ENCODE results near the gene RABL2B.
A peak's percentile ranks its signal among the peaks of the same experiment; 100 is the strongest.
"Not testable (repeated sequence)": the region's sequence is repeated elsewhere in the genome, so short reads cannot be mapped to it uniquely, and the experiment has no call there.

RABL2B gene

DNA sequence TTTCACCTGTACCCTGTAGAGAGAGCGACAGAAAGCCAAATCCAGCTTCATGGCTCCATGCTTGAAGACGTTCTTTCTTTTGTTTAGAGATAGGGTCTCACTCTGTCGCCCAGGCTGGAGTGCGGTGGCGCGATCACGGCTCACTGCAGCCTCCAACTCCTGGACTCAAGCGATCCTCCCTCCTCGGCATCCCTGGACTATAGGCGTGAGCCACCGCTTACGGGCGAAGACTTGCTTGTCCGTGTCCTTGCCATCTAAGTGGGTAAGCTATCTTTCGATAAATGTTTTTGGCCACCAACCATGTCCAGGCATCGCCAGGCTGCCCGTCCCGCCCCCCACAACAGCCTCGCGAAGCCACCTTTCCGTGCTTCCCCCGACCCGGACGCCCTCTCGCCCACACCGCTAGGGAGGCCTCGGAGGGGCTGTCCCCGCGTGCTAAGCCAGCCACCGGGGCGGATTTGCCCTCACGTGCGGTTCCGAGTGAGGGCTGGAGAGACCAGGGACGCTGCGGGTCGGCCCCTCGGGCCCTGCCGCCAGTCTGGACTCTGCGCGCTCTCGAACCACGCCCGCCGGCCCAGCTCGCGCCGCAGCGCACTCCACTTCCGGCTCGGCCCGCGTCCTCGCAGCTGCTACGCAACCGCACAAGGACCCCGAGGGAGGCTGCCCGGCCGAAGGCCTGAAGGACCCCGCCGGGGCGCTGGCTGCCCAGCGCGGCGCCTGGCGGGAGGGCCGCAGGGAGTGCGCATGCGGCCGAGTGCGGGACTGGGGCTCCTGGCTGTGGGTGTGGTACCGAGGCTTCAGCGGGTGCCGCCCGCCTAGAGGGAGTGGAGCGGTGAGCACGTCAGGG, at the start of gene RABL2B:
Gene RABL2B (minus strand): TSS at position 604 of the 847 bp plus-strand sequence. CDS start 1,342 bp downstream, outside the sequence.
- peak; percentile 86 to 92 for DNase-seq

DNA sequence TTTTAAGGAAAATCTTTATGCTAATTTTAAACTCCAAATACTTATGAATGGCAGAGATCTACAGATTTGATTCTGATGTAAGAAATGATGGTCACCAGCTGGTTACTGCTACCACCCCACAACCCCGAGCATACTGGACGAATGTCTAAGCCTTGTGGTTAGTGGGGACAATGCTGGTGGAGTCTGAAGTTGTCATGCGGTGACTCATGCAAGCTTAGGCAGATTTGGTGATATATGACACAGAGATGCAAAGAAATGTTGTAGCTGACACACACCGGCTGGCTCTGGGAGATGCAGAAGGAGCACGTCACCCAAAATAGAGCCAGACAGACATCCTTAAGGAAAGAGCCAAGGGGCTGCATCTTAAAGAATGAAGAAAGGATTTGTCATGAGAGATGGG, 3.5 kb upstream of the RABL2B start:
- not testable (repeated sequence) for DNase-seq

DNA sequence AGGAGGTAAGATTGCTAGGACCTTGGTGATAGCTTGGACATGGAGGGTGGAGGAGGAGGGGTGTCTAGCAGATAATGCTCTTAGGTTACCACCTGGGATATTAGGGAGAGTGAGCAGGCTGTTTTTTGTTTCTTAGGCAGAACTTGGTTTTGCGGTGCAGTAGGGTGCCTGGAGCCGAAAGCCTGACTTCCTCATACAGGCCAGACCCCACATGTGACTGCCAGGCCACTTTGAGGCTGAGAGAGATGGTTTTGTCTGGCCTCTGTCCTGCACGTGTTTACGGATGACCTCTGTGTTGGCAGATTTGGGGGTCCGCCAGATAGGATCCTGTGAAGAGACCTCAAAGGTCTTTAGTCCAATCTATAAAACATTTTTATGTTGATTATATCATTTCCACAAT, 1.9 kb upstream of the RABL2B start:
- not testable (repeated sequence) for DNase-seq

DNA sequence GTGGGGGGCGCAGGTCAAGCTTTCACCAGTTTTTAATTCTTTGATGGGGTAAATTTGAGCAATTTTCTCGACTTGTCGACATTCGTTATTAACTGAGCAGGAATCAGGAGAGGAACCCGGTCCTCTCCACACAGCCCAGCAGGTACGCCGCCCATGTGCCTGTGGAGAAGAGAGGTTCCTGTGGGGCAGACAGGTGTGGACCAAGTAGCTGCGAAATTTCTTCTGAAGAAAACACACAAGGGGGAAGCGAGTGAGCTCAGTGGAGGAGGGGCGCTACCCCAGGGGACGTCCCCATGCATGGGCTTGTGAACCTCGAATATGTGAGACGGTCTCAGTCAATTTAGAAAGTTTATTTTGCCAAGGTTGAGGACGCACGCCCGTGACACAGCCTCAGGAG, 442 bp upstream of the RABL2B start:
- DNase-seq: peak; percentile 11 to 28

GRCh38 chr22:50782253-50782652, 1.2 kb downstream of the RABL2B start:
- not testable (repeated sequence) for DNase-seq

GRCh38 chr22:50780244-50780643, 3.2 kb downstream of the RABL2B start:
- not testable (repeated sequence) for DNase-seq

- not testable (repeated sequence) for DNase-seq
Measured at GRCh38 chr22:50777631-50778030, 5.8 kb downstream of the RABL2B start.

DNA sequence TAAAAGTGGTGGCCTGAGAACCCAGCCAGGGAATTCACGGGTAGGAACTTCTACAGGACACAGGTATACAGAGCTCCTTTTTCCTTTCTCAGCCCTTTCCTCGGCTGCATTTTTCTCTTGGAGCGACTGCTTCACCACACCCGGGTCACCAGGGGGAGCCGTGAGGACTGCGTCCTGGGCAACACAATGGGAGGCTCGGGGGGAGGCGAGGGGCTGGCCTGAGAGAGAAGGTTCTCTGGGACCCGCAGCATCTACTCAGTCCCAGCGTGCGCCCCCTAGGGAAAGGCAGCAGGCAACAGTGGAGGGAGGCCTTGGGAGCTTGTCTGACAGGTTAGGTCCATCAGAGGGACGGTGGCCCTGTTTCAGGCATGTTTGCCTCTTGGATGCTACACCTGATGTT, 8.3 kb downstream of the RABL2B start:
- not testable (repeated sequence) for DNase-seq

DNA sequence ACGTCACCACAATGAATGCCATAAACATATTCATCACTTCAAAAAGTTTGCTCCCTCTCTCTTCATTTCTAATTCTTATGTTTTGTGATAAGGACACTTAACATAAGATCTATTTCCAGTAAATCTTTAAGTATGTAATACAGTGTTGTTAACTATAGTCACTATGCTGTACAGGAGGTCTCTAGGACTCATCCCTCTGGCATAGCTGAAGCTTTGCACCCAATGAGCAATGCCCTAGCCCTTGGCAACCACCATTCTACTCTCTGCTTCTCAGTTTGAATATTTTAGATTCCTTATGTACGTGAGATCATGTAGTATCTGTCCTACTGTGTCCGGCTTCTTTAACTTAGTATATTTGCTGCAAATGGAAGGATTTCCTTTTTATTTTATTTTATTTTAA, 19.1 kb downstream of the RABL2B start:
- not testable (repeated sequence) for DNase-seq

DNA sequence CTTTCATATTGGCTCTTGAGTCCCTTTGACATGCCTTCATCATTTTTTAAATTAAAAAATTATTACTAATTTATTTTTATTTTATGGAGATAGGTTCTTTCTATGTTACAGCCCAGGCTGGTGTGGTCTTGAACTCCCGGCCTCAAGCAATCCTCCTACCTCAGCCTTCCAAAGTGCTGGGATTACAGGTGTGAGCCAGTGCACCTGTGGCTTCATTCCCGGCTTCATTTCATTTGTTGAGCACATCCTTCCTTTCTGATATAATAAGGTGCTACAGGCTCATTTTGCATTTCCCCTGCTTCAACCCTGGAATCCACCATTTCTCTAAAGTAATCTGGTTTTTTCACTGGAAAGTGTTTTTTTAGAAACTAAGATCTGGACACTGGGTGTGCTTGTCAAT, 21.6 kb downstream of the RABL2B start:
- DNase-seq: not testable (repeated sequence)

- not testable (repeated sequence) for DNase-seq
Measured at GRCh38 chr22:50759597-50760341, 23.7 kb downstream of the RABL2B start.

GRCh38 chr22:50756949-50757491, 26.4 kb downstream of the RABL2B start:
- peak; percentile 60 to 74 for DNase-seq

- peak in 1 of 2 donors; percentile 14 for DNase-seq
Measured at GRCh38 chr22:50756406-50756805, 27.0 kb downstream of the RABL2B start.

- DNase-seq: not testable (repeated sequence)
Measured at GRCh38 chr22:50755251-50755650, 28.2 kb downstream of the RABL2B start.

GRCh38 chr22:50749302-50750074, 33.9 kb downstream of the RABL2B start:
- DNase-seq: not testable (repeated sequence)

GRCh38 chr22:50748630-50749029, 34.8 kb downstream of the RABL2B start:
- DNase-seq: not testable (repeated sequence)

DNA sequence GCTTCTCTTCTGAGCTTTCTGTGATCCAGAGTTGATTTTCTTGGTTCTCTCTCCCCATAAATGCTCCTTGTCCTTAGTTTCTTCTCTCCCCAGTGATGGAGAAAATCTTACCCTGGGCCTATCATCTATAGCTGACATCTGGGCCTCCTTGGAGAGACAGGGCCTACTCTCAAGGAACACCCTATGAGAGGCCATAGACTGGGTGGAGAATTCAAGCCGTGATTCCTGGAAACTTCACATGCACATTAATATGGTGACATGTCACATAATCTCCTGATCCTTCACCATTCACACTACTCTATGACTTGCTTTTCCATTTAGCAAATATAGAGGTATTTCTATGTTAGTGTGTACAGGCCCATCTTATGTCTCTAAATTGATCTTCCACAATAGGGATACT, 35.9 kb downstream of the RABL2B start:
- not testable (repeated sequence) for DNase-seq

- DNase-seq: not testable (repeated sequence)
Measured at GRCh38 chr22:50744424-50744823, 39.0 kb downstream of the RABL2B start.

DNA sequence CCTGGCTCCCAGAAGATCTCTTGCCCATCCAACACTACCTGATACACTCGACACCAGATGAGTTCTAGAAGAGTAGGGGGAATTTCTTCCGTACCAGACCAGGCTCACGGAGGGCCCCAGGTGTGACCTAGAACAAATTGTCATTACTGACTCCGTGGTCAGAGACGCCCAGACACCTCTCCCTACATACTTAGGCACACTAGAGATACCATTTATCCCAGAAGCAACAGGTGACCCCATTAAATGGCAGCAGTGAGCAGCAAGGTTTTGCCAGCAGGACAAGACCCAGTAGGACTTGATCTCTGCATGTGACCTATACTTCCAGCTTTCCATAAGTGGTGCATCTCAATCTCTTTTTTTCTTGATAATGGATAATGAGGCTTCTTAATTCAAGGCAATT, 42.7 kb downstream of the RABL2B start:
- DNase-seq: not testable (repeated sequence)

- DNase-seq: no peak
Measured at GRCh38 chr22:50739894-50740293, 43.5 kb downstream of the RABL2B start.

DNA sequence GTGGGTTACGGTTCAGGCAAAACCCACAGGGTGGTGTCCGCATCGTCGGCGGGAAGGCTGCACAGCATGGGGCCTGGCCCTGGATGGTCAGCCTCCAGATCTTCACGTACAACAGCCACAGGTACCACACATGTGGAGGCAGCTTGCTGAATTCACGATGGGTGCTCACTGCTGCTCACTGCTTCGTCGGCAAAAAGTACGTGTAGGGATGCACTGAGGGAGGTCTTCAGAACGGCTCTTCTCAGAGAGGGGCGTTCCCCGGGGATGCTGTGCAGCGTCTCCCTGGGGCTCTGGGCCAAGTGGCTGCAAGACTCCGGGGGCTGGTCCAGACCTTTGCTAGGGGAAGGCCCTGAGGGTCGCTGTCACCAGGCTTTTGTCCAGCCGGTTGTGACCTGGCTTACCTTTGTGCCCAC, 44.2 kb downstream of the RABL2B start:
- DNase-seq: no peak

GRCh38 chr22:50738649-50739227, 44.7 kb downstream of the RABL2B start:
- DNase-seq: no peak
